ENCODE measurements around the gene NUDT9.

DNA sequence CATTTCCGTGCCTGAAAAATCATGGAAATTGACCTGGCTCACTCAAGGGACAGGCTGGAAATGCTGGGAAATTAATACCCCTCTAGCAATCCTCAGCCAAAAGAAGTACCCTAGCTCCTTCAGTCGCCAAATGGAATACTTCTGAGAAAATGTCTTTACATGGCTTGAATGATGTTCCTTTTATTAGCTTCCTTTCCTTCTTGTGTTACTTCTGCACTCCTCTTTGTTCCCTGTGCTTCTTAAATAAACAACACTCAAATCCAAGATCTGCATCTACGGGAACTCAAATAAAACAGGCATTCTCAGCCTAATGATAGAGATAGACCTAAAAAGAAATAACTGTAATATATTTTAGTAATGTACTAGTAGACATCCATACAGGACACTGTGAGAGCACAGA, 70.7 kb downstream of the NUDT9 start:
- TF ChIP-seq CTCF (IDR thresholded peaks at IDR 0.05) = no peak
- TF ChIP-seq POLR2A (IDR thresholded peaks at IDR 0.05) = no peak

All from testis (tissue), 2 donors.